Body of pancreas (tissue), 4 donors: ENCODE results near the gene ADGRB3. TPM values are rescaled to one million over a fixed set of nuclear protein-coding genes. Genes with fewer than 3 reads are reported as not detected.

Experiments
- ATAC-seq: fragments of 150-250 bp; one replicate; pipeline ENCODE4 v1.9.1; 2016
- DNase-seq, 4 donors: peaks; one replicate each; pipeline ENCODE4 v3.0.0-alpha.2; 2019
- H3K27ac ChIP-seq, 4 donors: fragments of 200-600 bp; sonication (generic); 1 replicate in 3 of 4; 2 replicates in 1 of 4; pipeline versions ENCODE4 v1.5.1 to v1.6.1; 2016 to 2019; ENCODE audit warnings: mild to moderate bottlenecking in 1 of 4, mixed read lengths in 1 of 4, moderate library complexity in 1 of 4
- H3K27me3 ChIP-seq, 2 donors: fragments of 200-600 bp; sonication (generic); one replicate each; pipeline ENCODE4 v1.6.0; 2016; ENCODE audit warnings: mild to moderate bottlenecking in 1 of 2
- H3K36me3 ChIP-seq, 2 donors: fragments of 200-600 bp; sonication (generic); replicated peaks in 1 of 2; 2 replicates each; pipeline ENCODE4 v1.5.1; 2016; ENCODE audit warnings: low read depth in 2 of 2; ENCODE audit not compliant: insufficient read depth in 1 of 2
- H3K4me1 ChIP-seq: fragments of 200-600 bp; sonication (generic); one replicate; pipeline ENCODE4 v1.6.0; 2016
- H3K4me3 ChIP-seq, 2 donors: fragments of 200-600 bp; sonication (generic); 1 replicate in 1 of 2; 2 replicates in 1 of 2; pipeline ENCODE4 v1.5.1; 2016 to 2019
- H3K9me3 ChIP-seq, 3 donors: fragments of 200-600 bp; sonication (generic); 1 replicate in 2 of 3; 2 replicates in 1 of 3; pipeline ENCODE4 v1.5.1; 2016
- CTCF ChIP-seq, 7 experiments: fragments of 450-650 bp in 4 of 7; fragments of 200-600 bp in 3 of 7; sonication (generic) in 3 of 7; IDR thresholded peaks; one replicate each; pipeline ENCODE4 v1.5.1; 2016 to 2019; ENCODE audit warnings: antibody characterized with exemption in 7 of 7
- POLR2A ChIP-seq, 3 donors: fragments of 450-650 bp; IDR thresholded peaks; one replicate each; pipeline ENCODE4 v1.6.1; 2016; ENCODE audit warnings: antibody characterized with exemption in 3 of 3, mild to moderate bottlenecking in 2 of 3
- WGBS, 2 donors: methylation state at CpG; one replicate each; pipeline ENCODE4 v1.1.5; 2017; 5-methylcytosine and 5-hydroxymethylcytosine counted together
- intact Hi-C: fragments of 100-400 bp; cut with DNase I; formaldehyde crosslinking; loops from one replicate; pipeline ENCODE4 v1.15.1; 2023
- total RNA-seq, 2 donors: library from RNA; depleted of rRNA; stranded (reverse); fragments of >200 nt; gene quantifications; one replicate each; pipeline ENCODE4 v1.1.0, GENCODE V29; 2016

Gene ADGRB3
- total RNA-seq, 2 donors from 2014 or later, result under 0.01 to 1.3 TPM

GRCh38 chr6:69421269-69421668, 786.2 kb downstream of the ADGRB3 start:
- Histone ChIP-seq H3K27ac (no peak overlapping the region), H3K36me3 (no peaks in the 10 kb centered on the region), H3K4me1 (no peaks in the 10 kb centered on the region), H3K27me3 (no peaks in the 10 kb centered on the region), H3K4me3 (no peak overlapping the region), H3K9me3 (no peaks in the 10 kb centered on the region)
- DNase-seq, result no peak
- TF ChIP-seq POLR2A (IDR thresholded peaks at IDR 0.05) (no peak), CTCF (IDR thresholded peaks at IDR 0.05) (no peak)
- intact Hi-C loops, result no loop called here
- no peak for ATAC-seq

DNA sequence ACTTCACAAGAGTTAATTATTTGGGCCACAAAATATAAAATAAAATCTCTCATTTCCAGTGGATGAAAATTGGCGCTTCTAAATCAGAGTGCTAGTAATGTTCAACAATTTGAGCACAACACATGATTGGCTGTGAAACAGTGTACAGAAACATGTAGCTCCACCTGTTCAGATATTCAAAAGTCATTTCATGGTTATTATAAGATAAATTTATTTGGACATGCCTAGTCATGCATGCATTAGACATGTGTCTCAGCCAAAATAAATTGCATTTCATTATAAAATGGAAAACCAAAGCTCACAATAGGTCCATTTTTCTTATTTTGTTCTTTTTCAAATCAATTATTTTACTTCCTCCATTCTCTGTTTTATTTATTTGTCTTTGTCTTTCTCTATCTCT, 786.9 kb downstream of the ADGRB3 start:
- H3K4me3 ChIP-seq, result no peak overlapping the region
- TF ChIP-seq CTCF (IDR thresholded peaks at IDR 0.05) (no peak), POLR2A (IDR thresholded peaks at IDR 0.05) (no peak)
- WGBS, 2 donors, result 76 to 85% methylated on average over 1 of the region's 1 CpG
- intact Hi-C loops, result no loop called here
- no peaks in the 10 kb centered on the region for H3K4me1 ChIP-seq
- H3K27me3 ChIP-seq, result no peaks in the 10 kb centered on the region
- no peaks in the 10 kb centered on the region for H3K9me3 ChIP-seq
- ATAC-seq (no peak), DNase-seq (no peak)
- H3K27ac ChIP-seq, result no peak overlapping the region
- no peaks in the 10 kb centered on the region for H3K36me3 ChIP-seq

DNA sequence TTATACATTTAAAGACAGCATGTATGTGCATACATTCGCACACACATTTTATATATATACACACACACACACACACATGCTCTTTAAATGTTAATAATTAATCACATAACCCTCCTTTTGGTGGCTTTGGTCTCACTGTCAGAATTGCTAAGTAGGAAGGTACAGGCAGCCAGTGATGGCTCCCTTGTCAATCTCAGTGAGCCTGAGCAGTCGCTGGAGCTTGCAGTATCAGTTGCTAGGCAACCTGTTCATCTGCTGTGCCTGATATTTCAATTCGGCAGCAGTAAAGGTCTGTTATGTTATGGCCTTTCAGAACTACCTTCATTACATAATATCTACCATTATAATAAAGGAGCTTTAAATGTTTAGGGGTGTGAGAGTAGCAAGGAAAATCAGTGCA, 787.4 kb downstream of the ADGRB3 start:
- Histone ChIP-seq H3K27me3 (no peaks in the 10 kb centered on the region), H3K4me1 (no peaks in the 10 kb centered on the region), H3K36me3 (no peaks in the 10 kb centered on the region), H3K27ac (no peak overlapping the region), H3K9me3 (no peaks in the 10 kb centered on the region), H3K4me3 (no peak overlapping the region)
- intact Hi-C loops, result no loop called here
- ATAC-seq (no peak), DNase-seq (no peak)
- TF ChIP-seq CTCF (IDR thresholded peaks at IDR 0.05) (no peak), POLR2A (IDR thresholded peaks at IDR 0.05) (no peak)
- WGBS, 2 donors, result 33 to 43% methylated on average over 3 of the region's 3 CpGs

DNA sequence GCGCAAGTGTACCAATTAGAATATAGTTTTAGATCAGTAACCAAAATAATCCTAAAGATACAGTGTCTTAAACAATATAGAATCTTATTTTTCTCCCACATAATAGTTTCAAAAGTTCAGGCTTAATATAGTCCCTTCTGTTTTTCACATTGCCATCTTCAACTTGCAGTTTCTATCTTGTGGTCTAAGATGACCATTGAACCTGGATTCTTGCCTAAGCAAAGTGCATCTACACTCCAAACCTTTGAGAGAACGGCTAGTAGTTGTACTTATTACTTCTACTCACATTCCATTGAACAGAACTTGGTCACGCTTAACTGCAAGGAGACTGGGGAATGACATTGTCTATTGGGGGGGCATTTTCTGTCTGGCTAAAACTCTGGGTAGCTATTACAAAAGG, 788.7 kb downstream of the ADGRB3 start:
- H3K4me3 ChIP-seq, result no peak overlapping the region

More for the DNA sequence above, 788.7 kb downstream of the ADGRB3 start:
- Histone ChIP-seq H3K27me3 (no peaks in the 10 kb centered on the region), H3K27ac (no peak overlapping the region), H3K9me3 (no peaks in the 10 kb centered on the region), H3K36me3 (no peaks in the 10 kb centered on the region), H3K4me1 (no peaks in the 10 kb centered on the region)
- 77 to 82% methylated on average over 3 of the region's 3 CpGs for WGBS, 2 donors
- TF ChIP-seq POLR2A (IDR thresholded peaks at IDR 0.05) (no peak), CTCF (IDR thresholded peaks at IDR 0.05) (no peak)
- ATAC-seq, result no peak
- no peak for DNase-seq
- intact Hi-C loops, result no loop called here
